ENCODE data around the gene BARX1.

DNA sequence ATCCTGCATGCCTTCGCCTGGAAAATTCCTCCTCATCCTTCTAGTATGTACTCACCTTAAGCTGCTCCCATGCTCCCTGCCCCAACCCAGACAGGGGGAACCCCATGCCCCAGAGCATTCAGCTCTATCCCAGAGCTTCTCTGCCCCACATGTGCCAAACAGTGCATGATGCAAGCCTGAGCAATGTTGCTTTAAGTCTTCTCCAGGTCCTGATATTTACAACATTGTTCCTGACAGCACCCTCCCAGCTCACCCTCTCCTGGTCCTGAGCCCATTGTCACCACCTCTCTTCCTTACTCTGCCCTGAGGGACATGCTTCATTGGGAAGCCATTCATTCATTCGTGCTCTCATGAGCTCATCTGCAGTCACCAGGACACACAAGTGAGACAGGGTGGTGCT, 23.4 kb upstream of the BARX1 start:
- no peak for TF ChIP-seq POLR2A (IDR thresholded peaks at IDR 0.05)
- TF ChIP-seq, protein P1, sequence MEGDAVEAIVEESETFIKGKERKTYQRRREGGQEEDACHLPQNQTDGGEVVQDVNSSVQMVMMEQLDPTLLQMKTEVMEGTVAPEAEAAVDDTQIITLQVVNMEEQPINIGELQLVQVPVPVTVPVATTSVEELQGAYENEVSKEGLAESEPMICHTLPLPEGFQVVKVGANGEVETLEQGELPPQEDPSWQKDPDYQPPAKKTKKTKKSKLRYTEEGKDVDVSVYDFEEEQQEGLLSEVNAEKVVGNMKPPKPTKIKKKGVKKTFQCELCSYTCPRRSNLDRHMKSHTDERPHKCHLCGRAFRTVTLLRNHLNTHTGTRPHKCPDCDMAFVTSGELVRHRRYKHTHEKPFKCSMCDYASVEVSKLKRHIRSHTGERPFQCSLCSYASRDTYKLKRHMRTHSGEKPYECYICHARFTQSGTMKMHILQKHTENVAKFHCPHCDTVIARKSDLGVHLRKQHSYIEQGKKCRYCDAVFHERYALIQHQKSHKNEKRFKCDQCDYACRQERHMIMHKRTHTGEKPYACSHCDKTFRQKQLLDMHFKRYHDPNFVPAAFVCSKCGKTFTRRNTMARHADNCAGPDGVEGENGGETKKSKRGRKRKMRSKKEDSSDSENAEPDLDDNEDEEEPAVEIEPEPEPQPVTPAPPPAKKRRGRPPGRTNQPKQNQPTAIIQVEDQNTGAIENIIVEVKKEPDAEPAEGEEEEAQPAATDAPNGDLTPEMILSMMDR (IDR thresholded peaks at IDR 0.05) = no peak
